Measurements from ENCODE around the gene TMPRSS11F. TPM values are rescaled to one million over a fixed set of nuclear protein-coding genes. Genes with fewer than 3 reads are reported as not detected.

Gene TMPRSS11F
- total RNA-seq, 1 experiment from 2014 or later, result not detected

- intact Hi-C loops (cut with micrococcal nuclease), result no loop called here
- ChIA-PET POLR2A (no interaction called here), RAD21 (ENCODE audit: low non-redundant PET in 1 of 2, low total read pairs in 2 of 2, uncharacterized antibody in 2 of 2, unreplicated experiment in 2 of 2) (no interaction called here), CTCF (no interaction called here)
- H3K36me3 ChIP-seq (ENCODE audit: control insufficient read depth in 1 of 2, insufficient read depth in 2 of 2, low read length in 2 of 2), result no peaks in the 10 kb centered on the region
- no peak overlapping the region for H3K9ac ChIP-seq (ENCODE audit: low read length)
- 0 out of 4 replicates have a peak, but pooled peaks cover 0 to 3% of the 10 kb centered on the region in 2 experiments for H3K9me3 ChIP-seq (ENCODE audit: control insufficient read depth in 1 of 2, insufficient read depth in 1 of 2, low read depth in 1 of 2, low read length in 2 of 2)
- H3K4me2 ChIP-seq (ENCODE audit: low read length), result no peak overlapping the region
- H3K27ac ChIP-seq (ENCODE audit: low read depth, low read length), result no peak overlapping the region
- H3K4me3 ChIP-seq (replicated peaks in 1 of 2; ENCODE audit: low read depth in 1 of 2, low read length in 2 of 2), result no peak overlapping the region
- no peaks in the 10 kb centered on the region for H3K4me1 ChIP-seq (ENCODE audit: control insufficient read depth in 1 of 2, insufficient read depth in 2 of 2, low read length in 2 of 2)
- H4K20me1 ChIP-seq (ENCODE audit: insufficient read depth), result no peaks in the 10 kb centered on the region
- no TSS peak for BruUV-seq (replicated peaks)
- TF ChIP-seq SIN3A (IDR thresholded peaks at IDR 0.05; ENCODE audit: low read depth), result no peak
- TF ChIP-seq CTCF (IDR thresholded peaks at IDR 0.05 in 2 of 3, conservative IDR thresholded peaks at IDR 0.05 in 1 of 3; ENCODE audit: borderline replicate concordance in 1 of 3, insufficient read depth in 1 of 3, low read depth in 2 of 3, low read length in 2 of 3), result no peak
- no peak for TF ChIP-seq POLR2A (IDR thresholded peaks at IDR 0.05; ENCODE audit: borderline replicate concordance, extremely low read depth, insufficient read depth, insufficient read length)
- TF ChIP-seq TCF7L2 (IDR thresholded peaks at IDR 0.05; ENCODE audit: borderline replicate concordance, extremely low read depth, insufficient read depth, insufficient read length), result no peak
- H3K79me2 ChIP-seq (ENCODE audit: insufficient read depth, low read length), result no peaks in the 10 kb centered on the region
- no peaks in the 10 kb centered on the region for H3K9me2 ChIP-seq (ENCODE audit: insufficient read depth)
- ATAC-seq (no peak), DNase-seq (ENCODE audit: low read depth, low spot score) (no peak)
- no peak overlapping the region for H2AFZ ChIP-seq (ENCODE audit: low read depth, low read length, poor library complexity, severe bottlenecking)
- no peaks in the 10 kb centered on the region for H3K27me3 ChIP-seq (ENCODE audit: insufficient read depth, low read length)
Measured at GRCh38 chr4:68141852-68142251, 12.2 kb upstream of the TMPRSS11F start.

- Histone ChIP-seq H3K36me3 (ENCODE audit: control insufficient read depth in 1 of 2, insufficient read depth in 2 of 2, low read length in 2 of 2) (no peaks in the 10 kb centered on the region), H3K4me1 (ENCODE audit: control insufficient read depth in 1 of 2, insufficient read depth in 2 of 2, low read length in 2 of 2) (peaks cover 4 to 7% of the 10 kb centered on the region in 2 experiments; a peak in 2 of 4 replicates), H3K27me3 (ENCODE audit: insufficient read depth, low read length) (no peaks in the 10 kb centered on the region), H2AFZ (ENCODE audit: low read depth, low read length, poor library complexity, severe bottlenecking) (no peak overlapping the region), H3K4me2 (ENCODE audit: low read length) (no peak overlapping the region), H3K4me3 (replicated peaks in 1 of 2; ENCODE audit: low read depth in 1 of 2, low read length in 2 of 2) (no peak overlapping the region), H3K27ac (ENCODE audit: low read depth, low read length) (no peak overlapping the region), H3K79me2 (ENCODE audit: insufficient read depth, low read length) (no peaks in the 10 kb centered on the region), H3K9me3 (ENCODE audit: control insufficient read depth in 1 of 2, insufficient read depth in 1 of 2, low read depth in 1 of 2, low read length in 2 of 2) (no peaks in the 10 kb centered on the region), H3K9ac (ENCODE audit: low read length) (no peak overlapping the region), H4K20me1 (ENCODE audit: insufficient read depth) (no peaks in the 10 kb centered on the region), H3K9me2 (ENCODE audit: insufficient read depth) (0 out of 2 replicates have a peak, but pooled peaks cover 3% of the 10 kb centered on the region)
- ChIA-PET RAD21 (ENCODE audit: low non-redundant PET in 1 of 2, low total read pairs in 2 of 2, uncharacterized antibody in 2 of 2, unreplicated experiment in 2 of 2) (no interaction called here), CTCF (no interaction called here), POLR2A (no interaction called here)
- BruUV-seq (replicated peaks), result no TSS peak
- no peak for ATAC-seq
- intact Hi-C loops (cut with micrococcal nuclease), result no loop called here
- TF ChIP-seq CTCF (IDR thresholded peaks at IDR 0.05 in 2 of 3, conservative IDR thresholded peaks at IDR 0.05 in 1 of 3; ENCODE audit: borderline replicate concordance in 1 of 3, insufficient read depth in 1 of 3, low read depth in 2 of 3, low read length in 2 of 3), result no peak
- DNase-seq (ENCODE audit: low read depth, low spot score), result no peak
Measured at GRCh38 chr4:68132342-68132741, 2.7 kb upstream of the TMPRSS11F start.

Data from HCT116 (cell line).